WTC11 (cell line): ENCODE data around the gene DNAH17. TPM values are rescaled to one million over a fixed set of nuclear protein-coding genes. Genes with fewer than 3 reads are reported as not detected.
A peak's percentile ranks its signal among the peaks of the same experiment; 100 is the strongest.

ENCODE experiments used
- ATAC-seq: fragments of 200-7000 bp; cut with Tn5 transposase; 2 replicates; pipeline ENCODE4 v1.10.0; 2021; ENCODE audit warnings: mild to moderate bottlenecking, moderate library complexity
- CTCF ChIA-PET: fragments of 300-600 bp; sonication (Branson Sonifier 250); formaldehyde crosslinking; loops from one replicate; lab custom pipeline; 2021; ENCODE audit warnings: antibody characterized with exemption; lab: Charles Lee
- POLR2A ChIA-PET: fragments of 350-600 bp; sonication (Branson Sonifier 250); formaldehyde crosslinking; loops from one replicate; lab custom pipeline; 2021; ENCODE audit warnings: antibody characterized with exemption; lab: Charles Lee
- DNase-seq: peaks from one replicate; pipeline ENCODE4 v3.0.0; 2021; ENCODE audit warnings: low spot score
- H3K27ac Mint-ChIP-seq: 2 replicates; pipeline ENCODE4 v1.8.0; 2021; ENCODE audit warnings: mixed read lengths
- H3K27me3 Mint-ChIP-seq: 2 replicates; pipeline ENCODE4 v1.8.0; 2021; ENCODE audit warnings: low read depth, mild to moderate bottlenecking, moderate library complexity, mixed read lengths
- H3K36me3 Mint-ChIP-seq: 2 replicates; pipeline ENCODE4 v1.8.0; 2021; ENCODE audit warnings: mixed read lengths
- H3K4me1 Mint-ChIP-seq: 2 replicates; pipeline ENCODE4 v1.8.0; 2022; ENCODE audit warnings: mixed read lengths
- H3K4me3 Mint-ChIP-seq: 2 replicates; pipeline ENCODE4 v1.8.0; 2021; ENCODE audit warnings: mild to moderate bottlenecking, moderate library complexity, mixed read lengths
- H3K9me3 Mint-ChIP-seq: 2 replicates; pipeline ENCODE4 v1.8.0; 2021; ENCODE audit warnings: mixed read lengths
- ATF1 ChIP-seq: sonication (generic); formaldehyde crosslinking; IDR thresholded peaks from 2 replicates; pipeline ENCODE4 v1.8.1; 2023; ENCODE audit warnings: mild to moderate bottlenecking, moderate library complexity, missing genetic modification reagents
- CBFB ChIP-seq: sonication (generic); formaldehyde crosslinking; IDR thresholded peaks from 2 replicates; pipeline ENCODE4 v1.8.1; 2022; ENCODE audit warnings: mild to moderate bottlenecking, low read depth, missing genetic modification reagents
- CREB1 ChIP-seq: sonication (generic); formaldehyde crosslinking; IDR thresholded peaks from 2 replicates; pipeline ENCODE4 v1.8.0; 2023; ENCODE audit warnings: mild to moderate bottlenecking, missing genetic modification reagents
- EMX1 ChIP-seq: fragments of 250-450 bp; sonication (Bioruptor Pico); IDR thresholded peaks from 2 replicates; pipeline ENCODE4 v1.8.0; 2021; ENCODE audit warnings: mild to moderate bottlenecking
- ETV6 ChIP-seq: sonication (generic); formaldehyde crosslinking; IDR thresholded peaks from 2 replicates; pipeline ENCODE4 v1.8.1; 2022; ENCODE audit warnings: mild to moderate bottlenecking, missing genetic modification reagents
- FOXK1 ChIP-seq: sonication (generic); formaldehyde crosslinking; IDR thresholded peaks from 2 replicates; pipeline ENCODE4 v1.8.0; 2022; ENCODE audit warnings: mild to moderate bottlenecking, moderate library complexity, missing genetic modification reagents
- FOXP1 ChIP-seq: sonication (generic); formaldehyde crosslinking; IDR thresholded peaks from 2 replicates; pipeline ENCODE4 v1.8.0; 2022; ENCODE audit warnings: missing genetic modification reagents, mild to moderate bottlenecking, moderate library complexity, borderline replicate concordance
- GABPB1 ChIP-seq: sonication (generic); formaldehyde crosslinking; IDR thresholded peaks from 2 replicates; pipeline ENCODE4 v1.8.1; 2023; ENCODE audit warnings: mild to moderate bottlenecking, missing genetic modification reagents
- JUN ChIP-seq: sonication (generic); formaldehyde crosslinking; IDR thresholded peaks from 2 replicates; pipeline ENCODE4 v1.8.0; 2023; ENCODE audit warnings: mild to moderate bottlenecking, missing genetic modification reagents
- KAT7 ChIP-seq: sonication (generic); formaldehyde crosslinking; IDR thresholded peaks from 2 replicates; pipeline ENCODE4 v1.8.1; 2023; ENCODE audit warnings: missing genetic modification reagents, mild to moderate bottlenecking, borderline replicate concordance
- PRRX2 ChIP-seq: fragments of 250-450 bp; sonication (Bioruptor Pico); IDR thresholded peaks from 2 replicates; pipeline ENCODE4 v1.8.0; 2021; ENCODE audit warnings: mild to moderate bottlenecking
- RELA ChIP-seq: sonication (generic); formaldehyde crosslinking; IDR thresholded peaks from 2 replicates; pipeline ENCODE4 v1.8.1; 2022; ENCODE audit warnings: missing genetic modification reagents, mild to moderate bottlenecking, borderline replicate concordance
- SMAD4 ChIP-seq: sonication (generic); formaldehyde crosslinking; IDR thresholded peaks from 2 replicates; pipeline ENCODE4 v1.8.0; 2022; ENCODE audit warnings: mild to moderate bottlenecking, missing genetic modification reagents
- TEAD4 ChIP-seq: sonication (generic); formaldehyde crosslinking; IDR thresholded peaks from 2 replicates; pipeline ENCODE4 v1.8.0; 2022; ENCODE audit warnings: mild to moderate bottlenecking, missing genetic modification reagents
- TP53 ChIP-seq: sonication (generic); formaldehyde crosslinking; IDR thresholded peaks from 2 replicates; pipeline ENCODE4 v1.8.1; 2023; ENCODE audit warnings: mild to moderate bottlenecking, missing genetic modification reagents
- ZNF138 ChIP-seq: sonication (generic); formaldehyde crosslinking; conservative IDR thresholded peaks from 2 replicates; pipeline ENCODE4 v1.8.1; 2022; ENCODE audit warnings: mild to moderate bottlenecking, moderate library complexity, missing genetic modification reagents
- ZNF423 ChIP-seq: fragments of 250-450 bp; sonication (Bioruptor Pico); IDR thresholded peaks from 2 replicates; pipeline ENCODE4 v2.1.2; 2022; ENCODE audit warnings: mild to moderate bottlenecking, moderate library complexity
- total RNA-seq: library from RNA; stranded (reverse); gene quantifications from 3 replicates; pipeline ENCODE4 v1.2.3, GENCODE V29; 2021
- TF ChIP-seq, protein P1 (sequence below): sonication (generic); formaldehyde crosslinking; IDR thresholded peaks from 2 replicates; pipeline ENCODE4 v1.8.1; 2023; ENCODE audit warnings: mild to moderate bottlenecking, moderate library complexity, missing genetic modification reagents
- TF ChIP-seq, protein P2 (sequence below): sonication (generic); formaldehyde crosslinking; IDR thresholded peaks from 2 replicates; pipeline ENCODE4 v1.8.1; 2023; ENCODE audit warnings: mild to moderate bottlenecking, missing genetic modification reagents, borderline replicate concordance
- TF ChIP-seq, protein P3 (sequence below): sonication (generic); formaldehyde crosslinking; IDR thresholded peaks from 2 replicates; pipeline ENCODE4 v1.8.1; 2023; ENCODE audit warnings: mild to moderate bottlenecking, missing genetic modification reagents, moderate library complexity
- TF ChIP-seq, protein P4 (sequence below): sonication (generic); formaldehyde crosslinking; IDR thresholded peaks from 2 replicates; pipeline ENCODE4 v1.8.1; 2023; ENCODE audit warnings: mild to moderate bottlenecking, missing genetic modification reagents, moderate library complexity
- TF ChIP-seq, protein P5 (sequence below): fragments of 250-450 bp; sonication (Bioruptor Pico); IDR thresholded peaks from 2 replicates; pipeline ENCODE4 v1.8.0; 2021; ENCODE audit warnings: mild to moderate bottlenecking

The DNAH17 gene
- total RNA-seq, 1 experiment from 2014 or later = 0.87 TPM

DNA sequence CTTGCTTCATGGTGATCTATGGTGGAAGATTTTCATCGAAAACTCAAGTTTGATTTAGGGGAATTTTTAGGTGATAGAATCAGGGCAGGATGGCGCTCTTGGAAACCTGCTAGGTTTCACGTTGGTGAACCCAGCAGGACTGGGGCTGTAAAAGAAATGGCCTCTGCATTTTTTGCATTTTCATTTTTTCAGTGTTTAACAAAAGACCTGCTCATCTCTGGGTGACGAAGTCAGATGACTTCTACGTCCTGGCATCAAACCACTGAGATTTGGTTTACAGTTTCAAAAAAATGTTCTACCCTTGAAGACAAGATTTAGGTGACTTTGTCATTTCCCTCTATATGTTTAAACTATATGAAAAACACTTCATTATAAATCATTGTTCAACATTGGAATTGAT is 196.8 kb downstream of the DNAH17 start:
- no peaks in the 10 kb centered on the region for H3K27me3 Mint-ChIP-seq
- TF ChIP-seq FOXK1 (CRISPR knock-in tag) (no peak), ETV6 (no peak), TEAD4 (CRISPR knock-in tag) (no peak), PRRX2 (no peak), KAT7 (CRISPR knock-in tag) (no peak), SMAD4 (CRISPR knock-in tag) (no peak), CREB1 (CRISPR knock-in tag) (no peak), ATF1 (CRISPR knock-in tag) (no peak), CBFB (no peak), EMX1 (CRISPR knock-in tag) (no peak)
- TF ChIP-seq, protein P1, sequence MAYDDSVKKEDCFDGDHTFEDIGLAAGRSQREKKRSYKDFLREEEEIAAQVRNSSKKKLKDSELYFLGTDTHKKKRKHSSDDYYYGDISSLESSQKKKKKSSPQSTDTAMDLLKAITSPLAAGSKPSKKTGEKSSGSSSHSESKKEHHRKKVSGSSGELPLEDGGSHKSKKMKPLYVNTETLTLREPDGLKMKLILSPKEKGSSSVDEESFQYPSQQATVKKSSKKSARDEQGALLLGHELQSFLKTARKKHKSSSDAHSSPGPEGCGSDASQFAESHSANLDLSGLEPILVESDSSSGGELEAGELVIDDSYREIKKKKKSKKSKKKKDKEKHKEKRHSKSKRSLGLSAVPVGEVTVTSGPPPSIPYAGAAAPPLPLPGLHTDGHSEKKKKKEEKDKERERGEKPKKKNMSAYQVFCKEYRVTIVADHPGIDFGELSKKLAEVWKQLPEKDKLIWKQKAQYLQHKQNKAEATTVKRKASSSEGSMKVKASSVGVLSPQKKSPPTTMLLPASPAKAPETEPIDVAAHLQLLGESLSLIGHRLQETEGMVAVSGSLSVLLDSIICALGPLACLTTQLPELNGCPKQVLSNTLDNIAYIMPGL (CRISPR knock-in tag) = no peak
- TF ChIP-seq, protein P2, sequence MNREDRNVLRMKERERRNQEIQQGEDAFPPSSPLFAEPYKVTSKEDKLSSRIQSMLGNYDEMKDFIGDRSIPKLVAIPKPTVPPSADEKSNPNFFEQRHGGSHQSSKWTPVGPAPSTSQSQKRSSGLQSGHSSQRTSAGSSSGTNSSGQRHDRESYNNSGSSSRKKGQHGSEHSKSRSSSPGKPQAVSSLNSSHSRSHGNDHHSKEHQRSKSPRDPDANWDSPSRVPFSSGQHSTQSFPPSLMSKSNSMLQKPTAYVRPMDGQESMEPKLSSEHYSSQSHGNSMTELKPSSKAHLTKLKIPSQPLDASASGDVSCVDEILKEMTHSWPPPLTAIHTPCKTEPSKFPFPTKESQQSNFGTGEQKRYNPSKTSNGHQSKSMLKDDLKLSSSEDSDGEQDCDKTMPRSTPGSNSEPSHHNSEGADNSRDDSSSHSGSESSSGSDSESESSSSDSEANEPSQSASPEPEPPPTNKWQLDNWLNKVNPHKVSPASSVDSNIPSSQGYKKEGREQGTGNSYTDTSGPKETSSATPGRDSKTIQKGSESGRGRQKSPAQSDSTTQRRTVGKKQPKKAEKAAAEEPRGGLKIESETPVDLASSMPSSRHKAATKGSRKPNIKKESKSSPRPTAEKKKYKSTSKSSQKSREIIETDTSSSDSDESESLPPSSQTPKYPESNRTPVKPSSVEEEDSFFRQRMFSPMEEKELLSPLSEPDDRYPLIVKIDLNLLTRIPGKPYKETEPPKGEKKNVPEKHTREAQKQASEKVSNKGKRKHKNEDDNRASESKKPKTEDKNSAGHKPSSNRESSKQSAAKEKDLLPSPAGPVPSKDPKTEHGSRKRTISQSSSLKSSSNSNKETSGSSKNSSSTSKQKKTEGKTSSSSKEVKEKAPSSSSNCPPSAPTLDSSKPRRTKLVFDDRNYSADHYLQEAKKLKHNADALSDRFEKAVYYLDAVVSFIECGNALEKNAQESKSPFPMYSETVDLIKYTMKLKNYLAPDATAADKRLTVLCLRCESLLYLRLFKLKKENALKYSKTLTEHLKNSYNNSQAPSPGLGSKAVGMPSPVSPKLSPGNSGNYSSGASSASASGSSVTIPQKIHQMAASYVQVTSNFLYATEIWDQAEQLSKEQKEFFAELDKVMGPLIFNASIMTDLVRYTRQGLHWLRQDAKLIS = no peak
- TF ChIP-seq, protein P3, sequence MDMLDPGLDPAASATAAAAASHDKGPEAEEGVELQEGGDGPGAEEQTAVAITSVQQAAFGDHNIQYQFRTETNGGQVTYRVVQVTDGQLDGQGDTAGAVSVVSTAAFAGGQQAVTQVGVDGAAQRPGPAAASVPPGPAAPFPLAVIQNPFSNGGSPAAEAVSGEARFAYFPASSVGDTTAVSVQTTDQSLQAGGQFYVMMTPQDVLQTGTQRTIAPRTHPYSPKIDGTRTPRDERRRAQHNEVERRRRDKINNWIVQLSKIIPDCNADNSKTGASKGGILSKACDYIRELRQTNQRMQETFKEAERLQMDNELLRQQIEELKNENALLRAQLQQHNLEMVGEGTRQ (CRISPR knock-in tag) = no peak
- ATAC-seq = no peak
- no peaks in the 10 kb centered on the region for H3K9me3 Mint-ChIP-seq
- ChIA-PET POLR2A (no interaction called here), CTCF (no interaction called here)
- peaks cover 2% of the 10 kb centered on the region for H3K36me3 Mint-ChIP-seq
- H3K27ac Mint-ChIP-seq = peak overlapping the region; percentile 73
- H3K4me3 Mint-ChIP-seq = peak overlapping the region; percentile 95
- DNase-seq = no peak
- peaks cover 65% of the 10 kb centered on the region for H3K4me1 Mint-ChIP-seq

DNA sequence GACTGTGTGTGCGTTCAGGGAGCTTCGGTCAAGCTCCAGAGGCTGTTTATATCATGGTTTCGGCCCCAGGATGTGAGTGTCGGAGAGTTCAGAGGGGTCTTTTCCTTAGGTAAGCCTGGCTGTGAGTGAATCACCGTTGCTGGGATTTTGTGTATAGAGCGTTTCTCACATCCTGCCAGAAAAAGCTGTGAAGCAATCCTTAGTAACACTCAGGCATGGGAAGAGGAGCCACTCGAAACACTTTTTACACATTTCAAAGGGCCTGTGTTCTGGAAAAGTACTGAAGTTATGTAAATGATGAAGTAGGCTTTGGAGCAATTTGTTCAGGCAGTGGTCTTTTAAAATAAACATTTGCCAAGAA is 198.1 kb downstream of the DNAH17 start:
- CTCF ChIA-PET = interaction anchor here (7.8 kb wide), 1 partner anchor 15 kb away, joined by 86 read pairs; no protein-coding TSS in a partner anchor
- peak overlapping the region; percentile 97 for H3K27ac Mint-ChIP-seq
- H3K36me3 Mint-ChIP-seq = peaks cover 2% of the 10 kb centered on the region
- H3K4me3 Mint-ChIP-seq = peak overlapping the region; percentile 95
- H3K27me3 Mint-ChIP-seq = no peaks in the 10 kb centered on the region
- POLR2A ChIA-PET = interaction anchor here (0.7 to 1.3 kb wide), 2 partner anchors 9 to 11 kb away, joined by 4 to 5 read pairs; no protein-coding TSS in a partner anchor
- TF ChIP-seq GABPB1 (CRISPR knock-in tag) = peak; percentile 58
- 0 out of 2 replicates have a peak, but pooled peaks have one; percentile 9 for TF ChIP-seq JUN
- no peak for TF ChIP-seq TP53 (CRISPR knock-in tag)
- DNase-seq (no peak), ATAC-seq (no peak)
- H3K9me3 Mint-ChIP-seq = no peaks in the 10 kb centered on the region
- peaks cover 69% of the 10 kb centered on the region for H3K4me1 Mint-ChIP-seq

DNA sequence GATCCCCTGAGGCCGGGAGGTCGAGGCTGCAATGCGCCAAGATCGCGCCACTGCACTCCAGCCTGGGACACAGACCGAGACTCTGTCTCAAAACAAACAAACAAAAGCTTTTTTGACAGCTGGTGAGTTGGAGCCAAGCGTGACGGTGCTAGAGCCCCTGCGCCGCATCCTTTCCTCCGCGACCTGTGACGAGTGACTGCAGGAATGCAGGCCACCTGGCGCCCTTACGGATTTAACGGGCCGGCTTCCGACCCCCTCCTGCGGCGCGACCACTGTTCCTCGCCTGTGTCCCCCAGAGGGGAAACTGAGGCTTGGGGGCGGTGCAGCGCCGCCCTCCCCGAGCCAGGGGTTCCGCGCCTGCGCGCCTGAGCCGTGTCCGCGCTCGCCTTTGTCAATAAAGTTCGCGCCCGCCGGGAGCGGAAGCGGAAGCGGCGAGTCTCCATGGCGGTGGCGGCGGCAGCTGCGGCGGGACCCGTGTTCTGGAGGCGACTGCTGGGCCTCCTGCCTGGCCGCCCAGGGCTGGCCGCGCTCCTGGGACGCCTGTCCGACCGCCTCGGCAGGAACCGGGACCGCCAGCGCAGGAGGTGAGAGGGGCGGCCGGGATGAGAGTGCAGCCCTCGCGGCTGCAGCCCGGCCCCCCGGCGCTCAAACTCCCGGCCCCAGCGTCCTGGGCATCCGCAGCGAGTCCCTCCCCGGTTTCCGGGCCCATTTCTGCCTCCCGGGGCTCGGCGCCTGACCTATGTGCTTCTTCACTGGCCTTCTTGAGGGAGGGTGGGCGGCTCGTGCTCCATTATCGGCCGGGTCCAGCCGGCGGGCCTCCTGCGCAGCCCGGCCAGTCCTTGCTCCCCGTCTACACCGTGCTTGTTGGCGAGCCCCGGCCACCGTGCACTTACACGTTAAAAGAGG is 198.7 kb downstream of the DNAH17 start, which contains the start of gene PGS1:
Gene PGS1 (plus strand): TSS at position 425 of the 906 bp plus-strand sequence. CDS start 17 bp downstream, at position 442.
- Mint-ChIP-seq H3K27me3 (no peaks in the 10 kb centered on the region), H3K36me3 (peaks cover under 1% of the 10 kb centered on the region), H3K9me3 (no peaks in the 10 kb centered on the region), H3K4me1 (peaks cover 68% of the 10 kb centered on the region), H3K27ac (peak within 1 kb of the TSS; percentile 97), H3K4me3 (peak within 1 kb of the TSS; percentile 95)
- peak; percentile 70 for DNase-seq
- ChIA-PET POLR2A (interaction anchor here (1.3 to 1.4 kb wide), 3 partner anchors 9 to 17 kb away, joined by 5 read pairs; no protein-coding TSS in a partner anchor), CTCF (interaction anchor here (7.8 kb wide), 1 partner anchor 15 kb away, joined by 86 read pairs; no protein-coding TSS in a partner anchor)
- peak; percentile 5; the same call in 1 of the 2 replicates for ATAC-seq
- TF ChIP-seq ZNF423 (CRISPR knock-in tag) (no peak), RELA (CRISPR knock-in tag) (peak; percentile 70; the same call in 1 of the 2 replicates), FOXP1 (peak; percentile 55; the same call in 1 of the 2 replicates), ZNF138 (no peak)
- TF ChIP-seq, protein P4, sequence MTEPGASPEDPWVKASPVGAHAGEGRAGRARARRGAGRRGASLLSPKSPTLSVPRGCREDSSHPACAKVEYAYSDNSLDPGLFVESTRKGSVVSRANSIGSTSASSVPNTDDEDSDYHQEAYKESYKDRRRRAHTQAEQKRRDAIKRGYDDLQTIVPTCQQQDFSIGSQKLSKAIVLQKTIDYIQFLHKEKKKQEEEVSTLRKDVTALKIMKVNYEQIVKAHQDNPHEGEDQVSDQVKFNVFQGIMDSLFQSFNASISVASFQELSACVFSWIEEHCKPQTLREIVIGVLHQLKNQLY = 0 out of 2 replicates have a peak, but pooled peaks have one; percentile 21
- TF ChIP-seq, protein P5, sequence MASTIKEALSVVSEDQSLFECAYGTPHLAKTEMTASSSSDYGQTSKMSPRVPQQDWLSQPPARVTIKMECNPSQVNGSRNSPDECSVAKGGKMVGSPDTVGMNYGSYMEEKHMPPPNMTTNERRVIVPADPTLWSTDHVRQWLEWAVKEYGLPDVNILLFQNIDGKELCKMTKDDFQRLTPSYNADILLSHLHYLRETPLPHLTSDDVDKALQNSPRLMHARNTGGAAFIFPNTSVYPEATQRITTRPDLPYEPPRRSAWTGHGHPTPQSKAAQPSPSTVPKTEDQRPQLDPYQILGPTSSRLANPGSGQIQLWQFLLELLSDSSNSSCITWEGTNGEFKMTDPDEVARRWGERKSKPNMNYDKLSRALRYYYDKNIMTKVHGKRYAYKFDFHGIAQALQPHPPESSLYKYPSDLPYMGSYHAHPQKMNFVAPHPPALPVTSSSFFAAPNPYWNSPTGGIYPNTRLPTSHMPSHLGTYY (CRISPR knock-in tag) = no peak
